Ovary (tissue), 9 donors: ENCODE measurements around the gene HDDC3. TPM values are rescaled to one million over a fixed set of nuclear protein-coding genes. Genes with fewer than 3 reads are reported as not detected.

ENCODE experiments used
- DNase-seq, 5 donors: peaks; one replicate each; pipeline ENCODE4 v3.0.0-alpha.2; 2019 to 2020
- H3K27ac ChIP-seq, 2 donors: fragments of 200-600 bp; one replicate each; pipeline versions ENCODE4 v1.5.1 to v1.8.0; 2019 to 2022
- H3K27me3 ChIP-seq: fragments of 200-600 bp; one replicate; pipeline ENCODE4 v1.8.0; 2022
- H3K36me3 ChIP-seq: fragments of 200-600 bp; sonication (generic); one replicate; pipeline ENCODE4 v1.5.1; 2019
- H3K4me1 ChIP-seq: one replicate; pipeline ENCODE4 v1.8.1; 2013; ENCODE audit warnings: mild to moderate bottlenecking, moderate library complexity; ENCODE audit not compliant: insufficient read depth
- H3K4me3 ChIP-seq: fragments of 200-600 bp; sonication (generic); one replicate; pipeline ENCODE4 v1.5.1; 2017
- H3K9me3 ChIP-seq, 2 donors: fragments of 200-600 bp in 1 of 2; sonication (generic) in 1 of 2; one replicate each; pipeline versions ENCODE4 v1.5.1 to v1.8.1; 2013 to 2019; ENCODE audit warnings: mild to moderate bottlenecking in 1 of 2, moderate library complexity in 1 of 2
- CTCF ChIP-seq, 3 donors: fragments of 450-650 bp in 2 of 3; fragments of 200-600 bp in 1 of 3; IDR thresholded peaks; one replicate each; pipeline versions ENCODE4 v1.5.1 to v1.8.0; 2016 to 2022; ENCODE audit warnings: antibody characterized with exemption in 3 of 3, mild to moderate bottlenecking in 1 of 3
- EP300 ChIP-seq: sonication (generic); formaldehyde crosslinking; IDR thresholded peaks from one replicate; pipeline ENCODE4 v1.6.1; 2017; ENCODE audit warnings: antibody characterized with exemption
- POLR2A ChIP-seq: fragments of 450-650 bp; IDR thresholded peaks from one replicate; pipeline ENCODE4 v1.6.1; 2017; ENCODE audit warnings: antibody characterized with exemption, mild to moderate bottlenecking, moderate library complexity
- WGBS, 3 donors: extraction: QIAGEN DNeasy Blood & Tissue Kit in 1 of 3; methylation state at CpG; one replicate each; pipeline versions ENCODE4 v1.1.5 to v1.1.7; 2013 to 2017; 5-methylcytosine and 5-hydroxymethylcytosine counted together
- intact Hi-C, 4 donors: fragments of 100-400 bp; cut with DNase I; formaldehyde crosslinking; loops; one replicate each; pipeline versions ENCODE4 v1.11.0 to v1.15.1; 2022 to 2023
- polyA plus RNA-seq, 2 donors: library from polyadenylated mRNA; stranded (reverse); fragments of 200-250 nt in 1 of 2; fragments of 350-450 nt in 1 of 2; fragmentation: Illumina TruSeq in 1 of 2; extraction: RNeasy Lipid Tissue Mini Kit (QIAGEN cat#74804) in 1 of 2; gene quantifications; one replicate each; pipeline ENCODE4 v1.2.3, GENCODE V29; 2013 to 2014
- total RNA-seq, 7 donors: library from RNA; depleted of rRNA in 2 of 7; stranded (reverse); fragments of >200 nt in 2 of 7; fragmentation: NEBNext Ultra II Directional in 3 of 7; extraction: Animal tissue kit (Norgen Biotek cat#: 25700) in 3 of 7; gene quantifications; one replicate each; pipeline versions ENCODE4 v1.1.0 to v1.2.4, GENCODE V29; 2016 to 2023
- donor health status: DM: no; HTN: no; CAD: no; lungs with moderate emphysema.
- donor health status: DM: no; HTN: no; CAD: no.
- donor health status: Bipolar disorder and iron deficiency.
- donor health status: DM: yes; HTN: yes; CAD: no.
- donor health status: DM: no; HTN: no; CAD: no.
- donor health status: DM: yes; HTN: yes; CAD: no.

HDDC3 gene
- total and polyA plus RNA-seq, 9 donors: 11.7 to 17.2 (median 13.2) TPM

- peaks cover 3% of the 10 kb centered on the region for H3K4me1 ChIP-seq
- WGBS, 3 donors: 93 to 98% (median 97%) methylated on average over 4 of the region's 4 CpGs
- TF ChIP-seq POLR2A: no peak
- no peak for TF ChIP-seq EP300
- no peak for TF ChIP-seq CTCF (IDR thresholded peaks at IDR 0.05)
- H3K4me3 ChIP-seq: no peak overlapping the region
- intact Hi-C loops: no loop called here
- H3K9me3 ChIP-seq: no peaks in the 10 kb centered on the region
- H3K36me3 ChIP-seq: peaks cover 2% of the 10 kb centered on the region
- no peak for DNase-seq
- H3K27me3 ChIP-seq: no peaks in the 10 kb centered on the region
- H3K27ac ChIP-seq: no peak overlapping the region
Observed at GRCh38 chr15:90941038-90941437, 8.7 kb upstream of the HDDC3 start.

GRCh38 chr15:90939756-90940155, 7.4 kb upstream of the HDDC3 start:
- peaks cover 2% of the 10 kb centered on the region for H3K36me3 ChIP-seq
- H3K9me3 ChIP-seq: no peaks in the 10 kb centered on the region
- intact Hi-C loops: no loop called here
- WGBS, 3 donors: 79 to 89% (median 85%) methylated on average over 7 of the region's 7 CpGs
- H3K4me3 ChIP-seq: no peak overlapping the region
- H3K27ac ChIP-seq: no peak overlapping the region
- H3K4me1 ChIP-seq: peaks cover 7% of the 10 kb centered on the region
- TF ChIP-seq CTCF (IDR thresholded peaks at IDR 0.05) (no peak), EP300 (no peak), POLR2A (no peak)
- H3K27me3 ChIP-seq: no peaks in the 10 kb centered on the region
- no peak for DNase-seq

- DNase-seq: no peak
- Histone ChIP-seq H3K9me3 (no peaks in the 10 kb centered on the region), H3K4me1 (peaks cover 7% of the 10 kb centered on the region), H3K4me3 (no peak overlapping the region), H3K27ac (no peak overlapping the region), H3K27me3 (no peaks in the 10 kb centered on the region), H3K36me3 (peaks cover 2% of the 10 kb centered on the region)
- TF ChIP-seq CTCF (IDR thresholded peaks at IDR 0.05): no peak
- TF ChIP-seq EP300: no peak
- TF ChIP-seq POLR2A: no peak
- intact Hi-C loops: no loop called here
- WGBS, 3 donors: 84 to 94% (median 89%) methylated on average over 5 of the region's 5 CpGs
Observed at GRCh38 chr15:90938261-90938660, 5.9 kb upstream of the HDDC3 start.

- Histone ChIP-seq H3K4me1 (peaks cover 10% of the 10 kb centered on the region), H3K9me3 (no peaks in the 10 kb centered on the region), H3K27ac (no peak overlapping the region), H3K36me3 (no peaks in the 10 kb centered on the region), H3K27me3 (no peaks in the 10 kb centered on the region), H3K4me3 (no peak overlapping the region)
- TF ChIP-seq EP300: no peak
- TF ChIP-seq CTCF (IDR thresholded peaks at IDR 0.05): no peak
- TF ChIP-seq POLR2A: no peak
- WGBS, 3 donors: 44 to 60% (median 45%) methylated on average over 1 of the region's 1 CpG
- intact Hi-C loops: no loop called here
- DNase-seq: no peak
Observed at GRCh38 chr15:90936823-90937222, 4.5 kb upstream of the HDDC3 start.
